Measurements from ENCODE around the gene NTN1.
"Not testable (repeated sequence)": the region's sequence is repeated elsewhere in the genome, so short reads cannot be mapped to it uniquely, and the experiment has no call there.

NTN1 gene

DNA sequence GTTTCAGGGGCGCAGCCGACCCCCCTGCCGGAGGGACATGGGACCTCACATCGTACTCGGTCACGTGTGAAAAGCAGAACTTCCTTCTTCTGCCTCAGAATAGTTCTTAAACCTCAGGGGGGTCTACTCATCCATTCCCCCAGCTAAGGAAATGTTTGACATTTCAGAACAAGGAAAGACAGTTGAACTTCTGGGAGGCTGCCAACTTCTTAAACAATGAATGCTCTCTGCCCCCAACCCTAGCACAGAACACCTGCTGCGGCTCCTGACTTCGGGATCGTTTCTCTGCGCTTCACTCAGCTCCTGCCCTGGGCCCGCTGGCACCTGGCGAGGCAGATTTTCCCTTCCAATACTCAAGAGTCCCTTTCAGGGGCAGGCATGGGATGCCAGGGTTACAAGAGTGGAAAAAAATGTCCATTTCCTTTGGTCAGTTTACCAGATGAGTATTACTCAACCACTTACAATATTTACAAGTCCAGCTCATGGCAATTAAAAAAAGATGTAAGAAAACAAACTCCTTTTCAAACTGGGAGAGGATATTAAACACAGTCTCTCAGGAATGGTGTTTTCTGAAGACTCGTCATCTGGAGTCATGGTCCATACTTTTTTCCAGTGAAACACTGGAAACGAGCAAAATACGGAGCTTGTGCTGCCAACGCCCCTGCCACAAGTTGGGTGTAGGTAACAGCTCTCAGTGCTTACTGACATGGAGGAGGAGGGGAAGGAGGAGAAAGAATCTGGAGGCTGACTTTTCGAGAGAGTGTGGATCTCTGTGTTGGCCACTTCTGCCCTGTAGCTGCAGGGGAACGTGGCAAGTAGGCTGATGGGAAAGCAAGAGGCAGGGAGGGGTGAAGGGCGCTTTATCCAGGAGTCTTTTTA lies 235.7 kb downstream of the NTN1 start:
- Histone ChIP-seq H3K27me3 (replicated peaks in 2 of 5; ENCODE audit: control insufficient read depth in 4 of 5, insufficient read depth in 5 of 5, low read length in 4 of 5) (no peaks in the 10 kb centered on the region), H3K36me3 (ENCODE audit: control insufficient read depth in 4 of 4, insufficient read depth in 4 of 4, low read length in 3 of 4) (no peaks in the 10 kb centered on the region), H3K9me3 (ENCODE audit: control extremely low read depth in 1 of 5, control insufficient read depth in 4 of 5, insufficient read depth in 2 of 5, low read depth in 1 of 5, low read length in 4 of 5) (no peaks in the 10 kb centered on the region), H3K4me3 (ENCODE audit: control insufficient read depth in 1 of 7, extremely low read depth in 1 of 7, insufficient read depth in 4 of 7, low read depth in 2 of 7, low read length in 6 of 7) (peak overlapping the region in 2 of 7 experiments; percentile 26 to 45), H3K27ac (ENCODE audit: insufficient read depth in 1 of 2, low read depth in 1 of 2, low read length in 2 of 2, poor library complexity in 1 of 2, severe bottlenecking in 2 of 2) (no peak overlapping the region), H3K4me1 (ENCODE audit: control extremely low read depth in 1 of 4, control insufficient read depth in 4 of 4, insufficient read depth in 4 of 4, low read length in 3 of 4) (peaks cover 7 to 77% (median 54%) of the 10 kb centered on the region in 4 experiments)
- peak; percentile 72 to 91 (median 88) for DNase-seq
- 52% methylated on average over 12 of the region's 19 CpGs for WGBS (ENCODE audit: insufficient coverage)
- ChIA-PET CTCF (interaction anchor here (0.8 to 2.6 kb wide), 7 partner anchors 11 to 142 kb away, joined by 3 to 10 read pairs (median 3); no protein-coding TSS in a partner anchor), POLR2A (no interaction called here)

- H3K4me1 ChIP-seq (ENCODE audit: control extremely low read depth in 1 of 4, control insufficient read depth in 4 of 4, insufficient read depth in 4 of 4, low read length in 3 of 4) = peaks cover 7 to 79% (median 56%) of the 10 kb centered on the region in 4 experiments
- H3K27ac ChIP-seq (ENCODE audit: insufficient read depth in 1 of 2, low read depth in 1 of 2, low read length in 2 of 2, poor library complexity in 1 of 2, severe bottlenecking in 2 of 2); H3K4me3 ChIP-seq (ENCODE audit: control insufficient read depth in 1 of 7, extremely low read depth in 1 of 7, insufficient read depth in 4 of 7, low read depth in 2 of 7, low read length in 6 of 7); POLR2A ChIA-PET; H3K36me3 ChIP-seq (ENCODE audit: control insufficient read depth in 4 of 4, insufficient read depth in 4 of 4, low read length in 3 of 4); H3K9me3 ChIP-seq (ENCODE audit: control extremely low read depth in 1 of 5, control insufficient read depth in 4 of 5, insufficient read depth in 2 of 5, low read depth in 1 of 5, low read length in 4 of 5); DNase-seq; H3K27me3 ChIP-seq (replicated peaks in 2 of 5; ENCODE audit: control insufficient read depth in 4 of 5, insufficient read depth in 5 of 5, low read length in 4 of 5): not testable (repeated sequence)
- CTCF ChIA-PET = interaction anchor here (0.9 to 1.3 kb wide), 3 partner anchors 17 to 143 kb away, joined by 3 read pairs; no protein-coding TSS in a partner anchor
- 100% methylated on average over 6 of the region's 9 CpGs for WGBS (ENCODE audit: insufficient coverage)
Observed at GRCh38 chr17:9257630-9257965, 236.3 kb downstream of the NTN1 start.

DNA sequence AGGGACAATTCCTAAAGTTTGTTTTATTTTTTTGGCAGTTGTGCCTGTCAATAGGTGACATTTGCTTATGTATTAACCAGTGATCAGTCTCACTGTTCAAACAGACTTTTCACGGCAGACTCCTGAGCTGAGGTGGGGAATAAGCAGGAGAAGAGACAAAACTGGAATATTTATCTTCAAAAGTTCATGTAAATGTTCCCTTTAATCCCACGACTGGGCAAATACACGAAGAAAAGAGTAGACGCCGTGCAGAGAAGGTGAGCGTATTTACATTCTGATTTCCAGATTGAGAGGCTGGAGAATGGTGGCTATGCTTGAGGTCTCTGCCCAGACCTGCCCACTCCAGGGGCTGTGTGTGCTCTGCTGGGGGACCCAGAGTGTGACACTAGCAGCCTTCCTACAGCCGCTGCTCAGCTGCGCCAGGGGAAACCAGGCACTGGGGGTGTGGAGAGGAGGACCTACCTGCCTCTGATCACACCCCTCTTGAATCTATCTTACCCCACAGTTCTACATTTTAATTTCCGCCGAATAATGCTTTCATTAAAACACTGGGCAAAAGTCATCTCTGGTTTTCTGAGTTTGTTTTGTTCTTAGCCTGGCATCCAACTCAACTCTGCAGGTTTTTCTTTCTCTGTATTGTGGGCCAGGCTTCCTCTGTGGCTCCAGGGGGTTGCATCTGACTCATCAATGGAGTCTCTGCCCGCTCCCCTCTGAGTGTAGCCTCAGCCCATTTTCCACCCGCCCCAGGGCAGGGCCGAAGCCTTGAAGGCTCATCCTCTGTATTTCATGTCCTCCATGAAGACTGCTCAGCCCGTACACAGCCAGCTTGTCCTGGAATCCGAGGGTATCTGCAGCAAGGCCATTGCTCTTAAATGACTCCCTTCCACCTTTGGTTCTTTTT lies 237.1 kb downstream of the NTN1 start:
- POLR2A ChIA-PET = no interaction called here
- CTCF ChIA-PET = interaction anchor here (1.0 kb wide), 2 partner anchors 26 to 144 kb away, joined by 3 read pairs; no protein-coding TSS in a partner anchor
- WGBS (ENCODE audit: insufficient coverage) = 94% methylated on average over 12 of the region's 15 CpGs
- Histone ChIP-seq H3K4me3 (ENCODE audit: control insufficient read depth in 1 of 7, extremely low read depth in 1 of 7, insufficient read depth in 4 of 7, low read depth in 2 of 7, low read length in 6 of 7) (peak overlapping the region in 1 of 7 experiments; percentile 16), H3K27me3 (replicated peaks in 2 of 5; ENCODE audit: control insufficient read depth in 4 of 5, insufficient read depth in 5 of 5, low read length in 4 of 5) (no peaks in the 10 kb centered on the region), H3K36me3 (ENCODE audit: control insufficient read depth in 4 of 4, insufficient read depth in 4 of 4, low read length in 3 of 4) (no peaks in the 10 kb centered on the region), H3K4me1 (ENCODE audit: control extremely low read depth in 1 of 4, control insufficient read depth in 4 of 4, insufficient read depth in 4 of 4, low read length in 3 of 4) (peaks cover 7 to 71% (median 55%) of the 10 kb centered on the region in 4 experiments), H3K27ac (ENCODE audit: insufficient read depth in 1 of 2, low read depth in 1 of 2, low read length in 2 of 2, poor library complexity in 1 of 2, severe bottlenecking in 2 of 2) (no peak overlapping the region), H3K9me3 (ENCODE audit: control extremely low read depth in 1 of 5, control insufficient read depth in 4 of 5, insufficient read depth in 2 of 5, low read depth in 1 of 5, low read length in 4 of 5) (no peaks in the 10 kb centered on the region)
- peak in 2 of 3 donors; percentile 65 to 69 for DNase-seq

DNA sequence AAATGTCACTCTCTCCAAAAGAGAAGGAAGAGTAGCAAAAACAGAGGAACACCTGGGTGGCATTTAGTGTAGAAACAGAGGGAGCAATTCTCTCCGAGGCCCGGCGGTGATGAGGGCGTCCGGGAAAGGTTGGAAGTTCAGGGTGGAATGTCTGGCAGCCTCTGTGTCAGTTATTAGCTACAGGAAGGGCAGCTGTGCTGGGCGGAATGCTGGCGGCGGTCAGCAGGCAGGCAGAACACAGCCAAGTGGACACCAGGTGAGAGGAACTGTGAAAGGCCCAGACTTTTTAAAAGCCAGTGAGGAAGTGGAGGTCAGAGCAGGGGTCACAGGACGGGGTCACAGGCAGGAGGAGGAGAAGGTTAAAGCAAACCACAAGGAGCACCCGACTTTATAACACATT lies 238.1 kb downstream of the NTN1 start:
- Histone ChIP-seq H3K36me3 (ENCODE audit: control insufficient read depth in 4 of 4, insufficient read depth in 4 of 4, low read length in 3 of 4) (no peaks in the 10 kb centered on the region), H3K9me3 (ENCODE audit: control extremely low read depth in 1 of 5, control insufficient read depth in 4 of 5, insufficient read depth in 2 of 5, low read depth in 1 of 5, low read length in 4 of 5) (peaks cover 0 to 3% (median 0%) of the 10 kb centered on the region in 5 experiments), H3K27me3 (replicated peaks in 2 of 5; ENCODE audit: control insufficient read depth in 4 of 5, insufficient read depth in 5 of 5, low read length in 4 of 5) (no peaks in the 10 kb centered on the region), H3K4me3 (ENCODE audit: control insufficient read depth in 1 of 7, extremely low read depth in 1 of 7, insufficient read depth in 4 of 7, low read depth in 2 of 7, low read length in 6 of 7) (no peak overlapping the region), H3K4me1 (ENCODE audit: control extremely low read depth in 1 of 4, control insufficient read depth in 4 of 4, insufficient read depth in 4 of 4, low read length in 3 of 4) (peaks cover 7 to 69% (median 55%) of the 10 kb centered on the region in 4 experiments), H3K27ac (ENCODE audit: insufficient read depth in 1 of 2, low read depth in 1 of 2, low read length in 2 of 2, poor library complexity in 1 of 2, severe bottlenecking in 2 of 2) (no peak overlapping the region)
- CTCF ChIA-PET = interaction anchor here (1.0 kb wide), 1 partner anchor 27 kb away, joined by 3 read pairs; no protein-coding TSS in a partner anchor
- 93% methylated on average over 9 of the region's 10 CpGs for WGBS (ENCODE audit: insufficient coverage)
- POLR2A ChIA-PET = interaction anchor here (0.5 kb wide), 1 partner anchor 96 kb away, joined by 6 read pairs; no protein-coding TSS in a partner anchor
- DNase-seq = no peak

GRCh38 chr17:9261081-9262012 lies 240.0 kb downstream of the NTN1 start:
- Histone ChIP-seq H3K9me3 (ENCODE audit: control extremely low read depth in 1 of 5, control insufficient read depth in 4 of 5, insufficient read depth in 2 of 5, low read depth in 1 of 5, low read length in 4 of 5) (peaks cover 0 to 3% (median 0%) of the 10 kb centered on the region in 5 experiments), H3K4me3 (ENCODE audit: control insufficient read depth in 1 of 7, extremely low read depth in 1 of 7, insufficient read depth in 4 of 7, low read depth in 2 of 7, low read length in 6 of 7) (no peak overlapping the region), H3K27me3 (replicated peaks in 2 of 5; ENCODE audit: control insufficient read depth in 4 of 5, insufficient read depth in 5 of 5, low read length in 4 of 5) (no peaks in the 10 kb centered on the region), H3K27ac (ENCODE audit: insufficient read depth in 1 of 2, low read depth in 1 of 2, low read length in 2 of 2, poor library complexity in 1 of 2, severe bottlenecking in 2 of 2) (peak overlapping the region in 1 of 2 experiments; percentile 8), H3K36me3 (ENCODE audit: control insufficient read depth in 4 of 4, insufficient read depth in 4 of 4, low read length in 3 of 4) (no peaks in the 10 kb centered on the region), H3K4me1 (ENCODE audit: control extremely low read depth in 1 of 4, control insufficient read depth in 4 of 4, insufficient read depth in 4 of 4, low read length in 3 of 4) (peaks cover 6 to 56% (median 48%) of the 10 kb centered on the region in 4 experiments)
- 82% methylated on average over 19 of the region's 24 CpGs for WGBS (ENCODE audit: insufficient coverage)
- ChIA-PET CTCF (no interaction called here), POLR2A (no interaction called here)
- peak in 2 of 3 donors; percentile 53 to 57 for DNase-seq

- 98% methylated on average over 12 of the region's 14 CpGs for WGBS (ENCODE audit: insufficient coverage)
- Histone ChIP-seq H3K27me3 (replicated peaks in 2 of 5; ENCODE audit: control insufficient read depth in 4 of 5, insufficient read depth in 5 of 5, low read length in 4 of 5) (no peaks in the 10 kb centered on the region), H3K27ac (ENCODE audit: insufficient read depth in 1 of 2, low read depth in 1 of 2, low read length in 2 of 2, poor library complexity in 1 of 2, severe bottlenecking in 2 of 2) (no peak overlapping the region), H3K4me3 (ENCODE audit: control insufficient read depth in 1 of 7, extremely low read depth in 1 of 7, insufficient read depth in 4 of 7, low read depth in 2 of 7, low read length in 6 of 7) (no peak overlapping the region), H3K36me3 (ENCODE audit: control insufficient read depth in 4 of 4, insufficient read depth in 4 of 4, low read length in 3 of 4) (peaks cover 0 to 3% (median 0%) of the 10 kb centered on the region in 4 experiments), H3K4me1 (ENCODE audit: control extremely low read depth in 1 of 4, control insufficient read depth in 4 of 4, insufficient read depth in 4 of 4, low read length in 3 of 4) (peaks cover 0 to 11% (median 8%) of the 10 kb centered on the region in 4 experiments), H3K9me3 (ENCODE audit: control extremely low read depth in 1 of 5, control insufficient read depth in 4 of 5, insufficient read depth in 2 of 5, low read depth in 1 of 5, low read length in 4 of 5) (peaks cover 0 to 3% (median 0%) of the 10 kb centered on the region in 5 experiments)
- ChIA-PET CTCF (interaction anchor here (0.7 to 1.4 kb wide), 2 partner anchors 92 to 150 kb away, joined by 3 read pairs; no protein-coding TSS in a partner anchor), POLR2A (no interaction called here)
- DNase-seq = no peak
Observed at GRCh38 chr17:9266031-9266680, 244.8 kb downstream of the NTN1 start.

Measured in common myeloid progenitor, CD34-positive (primary cell).